Lung (tissue), 12 donors: ENCODE data around the gene TUBB4B. TPM values are rescaled to one million over a fixed set of nuclear protein-coding genes. Genes with fewer than 3 reads are reported as not detected.
"Not testable (repeated sequence)": the region's sequence is repeated elsewhere in the genome, so short reads cannot be mapped to it uniquely, and the experiment has no call there.

Experiments used
- ATAC-seq: fragments of 200-7000 bp; cut with Tn5 transposase; one replicate; pipeline ENCODE4 v1.9.1; 2020; ENCODE audit warnings: moderate number of reproducible peaks; ENCODE audit not compliant: insufficient read depth, low FRiP score
- DNase-seq, 3 donors: peaks; one replicate each; pipeline ENCODE4 v3.0.0-alpha.2; 2013 to 2017
- H3K27ac ChIP-seq, 2 donors: one replicate each; pipeline ENCODE4 v1.5.1; 2013; ENCODE audit warnings: mild to moderate bottlenecking in 2 of 2, moderate library complexity in 2 of 2, control low read depth in 1 of 2, inconsistent platforms in 1 of 2, low read depth in 1 of 2, low read length in 1 of 2
- H3K27me3 ChIP-seq, 3 donors: one replicate each; pipeline ENCODE4 v1.5.1; 2013; ENCODE audit warnings: low read length in 2 of 3; ENCODE audit not compliant: control insufficient read depth in 3 of 3, insufficient read depth in 3 of 3
- H3K36me3 ChIP-seq, 4 donors: one replicate each; pipeline ENCODE4 v1.5.1; 2013; ENCODE audit warnings: low read length in 4 of 4, mild to moderate bottlenecking in 1 of 4, moderate library complexity in 1 of 4; ENCODE audit not compliant: control insufficient read depth in 4 of 4, insufficient read depth in 4 of 4
- H3K4me1 ChIP-seq, 5 donors: one replicate each; pipeline ENCODE4 v1.5.1; 2013; ENCODE audit warnings: low read length in 5 of 5, mild to moderate bottlenecking in 2 of 5, moderate library complexity in 1 of 5; ENCODE audit not compliant: control insufficient read depth in 5 of 5, insufficient read depth in 5 of 5
- H3K4me3 ChIP-seq: one replicate; pipeline ENCODE4 v1.5.1; 2013; ENCODE audit warnings: mild to moderate bottlenecking, control low read depth, moderate library complexity
- H3K9ac ChIP-seq, 2 donors: one replicate each; pipeline ENCODE4 v1.5.1; 2013; ENCODE audit warnings: low read length in 2 of 2, control low read depth in 1 of 2; ENCODE audit not compliant: insufficient read depth in 1 of 2
- H3K9me3 ChIP-seq, 4 donors: one replicate each; pipeline ENCODE4 v1.5.1; 2013; ENCODE audit warnings: low read length in 3 of 4, mild to moderate bottlenecking in 1 of 4, moderate library complexity in 1 of 4; ENCODE audit not compliant: control insufficient read depth in 4 of 4, insufficient read depth in 3 of 4
- WGBS, 2 donors: extraction: QIAGEN DNeasy Blood & Tissue Kit; methylation state at CpG; one replicate each; pipeline ENCODE4 v1.1.7; 2013; 5-methylcytosine and 5-hydroxymethylcytosine counted together
- polyA plus RNA-seq, 2 donors: library from polyadenylated mRNA; stranded (reverse); fragments of 200-250 nt; gene quantifications; one replicate each; pipeline ENCODE4 v1.2.1, GENCODE V29; 2013
- total RNA-seq, 2 donors: library from RNA; depleted of rRNA in 1 of 2; stranded (reverse); fragments of >200 nt in 1 of 2; gene quantifications; one replicate each; pipeline ENCODE4 v1.2.1, GENCODE V29; 2014 to 2021
- TF ChIP-seq, protein P1 (sequence below): IDR thresholded peaks from 2 replicates; pipeline ENCODE4 v1.5.1; 2012; ENCODE audit warnings: mild to moderate bottlenecking; ENCODE audit errors: control extremely low read depth, extremely low read depth
- donor health status: control.
- donor health status: control.
- donor health status: Bipolar disorder and iron deficiency.
- donor health status: healthy.
- donor health status: DM: yes; HTN: yes; CAD: no.

Gene TUBB4B
- total and polyA plus RNA-seq, 4 donors, result 163 to 505 (median 332) TPM

DNA sequence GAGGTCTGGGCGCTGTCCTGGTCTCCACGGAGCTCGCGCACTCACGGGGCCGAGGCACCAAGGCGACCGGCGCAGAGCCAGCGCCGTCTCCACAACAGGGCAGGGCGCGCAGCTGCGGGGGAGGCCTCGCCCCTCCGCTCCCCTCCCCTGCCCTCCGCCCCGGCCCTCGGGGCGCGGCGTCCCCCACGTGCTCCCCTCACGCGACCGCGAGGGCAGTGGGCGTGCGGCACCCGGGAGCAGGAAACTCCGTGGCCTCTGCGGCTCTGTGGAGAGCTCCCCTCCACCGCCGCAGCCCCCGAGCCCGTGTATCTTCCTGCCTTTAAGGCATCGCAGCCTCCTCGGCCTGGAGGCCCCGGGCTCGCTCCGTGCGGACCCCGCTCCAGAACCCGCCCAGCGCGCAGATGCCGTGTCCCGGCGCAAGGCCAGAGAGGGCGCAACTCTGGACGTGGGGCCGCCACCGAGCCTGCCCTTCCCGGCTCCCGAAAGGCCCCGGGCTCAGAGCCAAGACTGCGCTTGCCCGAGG is 708 bp upstream of the TUBB4B start:
- peaks cover 0 to 20% (median 12%) of the 10 kb centered on the region in 4 donors for H3K36me3 ChIP-seq
- H3K4me1 ChIP-seq, result peaks cover 0 to 27% (median 9%) of the 10 kb centered on the region in 5 donors
- DNase-seq, result peak; percentile 87 to 91 (median 88)
- no peaks in the 10 kb centered on the region for H3K27me3 ChIP-seq
- H3K4me3 ChIP-seq, result peak overlapping the region; percentile 47
- ATAC-seq, result peak; percentile 15
- peak overlapping the region; percentile 97 for H3K27ac ChIP-seq
- TF ChIP-seq, protein P1, sequence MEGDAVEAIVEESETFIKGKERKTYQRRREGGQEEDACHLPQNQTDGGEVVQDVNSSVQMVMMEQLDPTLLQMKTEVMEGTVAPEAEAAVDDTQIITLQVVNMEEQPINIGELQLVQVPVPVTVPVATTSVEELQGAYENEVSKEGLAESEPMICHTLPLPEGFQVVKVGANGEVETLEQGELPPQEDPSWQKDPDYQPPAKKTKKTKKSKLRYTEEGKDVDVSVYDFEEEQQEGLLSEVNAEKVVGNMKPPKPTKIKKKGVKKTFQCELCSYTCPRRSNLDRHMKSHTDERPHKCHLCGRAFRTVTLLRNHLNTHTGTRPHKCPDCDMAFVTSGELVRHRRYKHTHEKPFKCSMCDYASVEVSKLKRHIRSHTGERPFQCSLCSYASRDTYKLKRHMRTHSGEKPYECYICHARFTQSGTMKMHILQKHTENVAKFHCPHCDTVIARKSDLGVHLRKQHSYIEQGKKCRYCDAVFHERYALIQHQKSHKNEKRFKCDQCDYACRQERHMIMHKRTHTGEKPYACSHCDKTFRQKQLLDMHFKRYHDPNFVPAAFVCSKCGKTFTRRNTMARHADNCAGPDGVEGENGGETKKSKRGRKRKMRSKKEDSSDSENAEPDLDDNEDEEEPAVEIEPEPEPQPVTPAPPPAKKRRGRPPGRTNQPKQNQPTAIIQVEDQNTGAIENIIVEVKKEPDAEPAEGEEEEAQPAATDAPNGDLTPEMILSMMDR, result no peak
- no peaks in the 10 kb centered on the region for H3K9me3 ChIP-seq
- H3K9ac ChIP-seq, result peak overlapping the region in 1 of 2 donors; percentile 53
- 0 to 1% methylated on average over 41 to 58 of the region's 58 CpGs for WGBS, 2 donors

DNA sequence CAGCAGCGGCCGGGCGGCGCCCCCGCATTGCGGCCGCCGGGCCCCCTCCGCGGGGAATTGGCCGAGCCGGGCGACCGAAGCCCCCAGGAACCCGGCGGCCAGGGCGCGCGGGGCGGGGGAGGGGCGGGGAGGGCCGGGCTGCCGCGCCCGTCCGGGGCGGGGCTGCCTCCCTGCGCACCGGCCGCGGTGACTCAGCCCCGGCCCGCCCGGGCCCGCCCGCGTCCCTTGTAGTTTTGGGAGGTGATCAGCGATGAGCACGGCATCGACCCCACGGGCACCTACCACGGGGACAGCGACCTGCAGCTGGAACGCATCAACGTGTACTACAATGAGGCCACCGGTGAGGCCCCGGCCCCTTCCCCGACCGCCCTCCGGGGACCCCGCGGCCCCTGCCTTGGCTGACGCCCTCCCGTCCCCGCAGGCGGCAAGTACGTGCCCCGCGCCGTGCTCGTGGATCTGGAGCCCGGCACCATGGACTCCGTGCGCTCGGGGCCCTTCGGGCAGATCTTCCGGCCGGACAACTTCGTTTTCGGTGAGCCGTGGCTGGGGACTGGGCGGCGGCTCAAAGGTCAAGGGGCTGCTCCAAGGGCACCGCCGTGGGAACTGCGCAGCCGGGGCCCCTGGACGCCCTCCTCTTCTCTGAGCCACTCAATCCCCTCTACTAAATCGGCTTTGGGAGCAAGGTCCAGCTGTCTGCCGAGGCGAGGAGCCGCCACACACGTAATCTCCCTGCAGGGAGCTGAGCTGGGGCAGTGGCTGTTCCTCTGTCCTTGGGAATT is 592 bp downstream of the TUBB4B start:
- Histone ChIP-seq H3K9me3 (no peaks in the 10 kb centered on the region), H3K4me1 (peaks cover 0 to 18% (median 6%) of the 10 kb centered on the region in 5 donors), H3K9ac (peak overlapping the region in 1 of 2 donors; percentile 49), H3K27ac (peak overlapping the region; percentile 93 to 94), H3K36me3 (peaks cover 0 to 20% (median 12%) of the 10 kb centered on the region in 4 donors), H3K4me3 (peak overlapping the region; percentile 84), H3K27me3 (no peaks in the 10 kb centered on the region)
- ATAC-seq (no peak), DNase-seq (no peak)
- 2 to 5% methylated on average over 50 to 83 of the region's 83 CpGs for WGBS, 2 donors
- TF ChIP-seq, protein P1, result no peak

DNA sequence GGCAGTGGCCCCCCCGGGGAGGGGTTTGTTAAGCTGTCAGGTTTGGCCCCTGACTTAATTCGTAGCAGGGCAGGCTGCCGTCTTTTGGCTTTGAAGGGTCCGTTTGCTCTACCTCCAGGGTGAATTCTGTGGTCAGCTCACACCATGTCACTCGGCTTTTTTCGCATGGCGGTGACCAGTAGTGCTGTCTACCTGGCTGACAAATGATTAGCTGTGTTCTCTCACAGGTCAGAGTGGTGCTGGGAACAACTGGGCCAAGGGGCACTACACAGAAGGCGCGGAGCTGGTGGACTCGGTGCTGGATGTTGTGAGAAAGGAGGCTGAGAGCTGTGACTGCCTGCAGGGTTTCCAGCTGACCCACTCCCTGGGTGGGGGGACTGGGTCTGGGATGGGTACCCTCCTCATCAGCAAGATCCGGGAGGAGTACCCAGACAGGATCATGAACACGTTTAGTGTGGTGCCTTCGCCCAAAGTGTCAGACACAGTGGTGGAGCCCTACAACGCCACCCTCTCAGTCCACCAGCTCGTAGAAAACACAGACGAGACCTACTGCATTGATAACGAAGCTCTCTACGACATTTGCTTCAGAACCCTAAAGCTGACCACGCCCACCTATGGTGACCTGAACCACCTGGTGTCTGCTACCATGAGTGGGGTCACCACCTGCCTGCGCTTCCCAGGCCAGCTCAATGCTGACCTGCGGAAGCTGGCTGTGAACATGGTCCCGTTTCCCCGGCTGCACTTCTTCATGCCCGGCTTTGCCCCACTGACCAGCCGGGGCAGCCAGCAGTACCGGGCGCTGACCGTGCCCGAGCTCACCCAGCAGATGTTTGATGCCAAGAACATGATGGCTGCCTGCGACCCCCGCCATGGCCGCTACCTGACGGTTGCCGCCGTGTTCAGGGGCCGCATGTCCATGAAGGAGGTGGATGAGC is 1.4 kb downstream of the TUBB4B start:
- Histone ChIP-seq H3K27me3 (no peaks in the 10 kb centered on the region), H3K4me3 (peak overlapping the region; percentile 84), H3K9me3 (no peaks in the 10 kb centered on the region), H3K27ac (peak overlapping the region; percentile 78 to 90), H3K36me3 (peaks cover 0 to 20% (median 12%) of the 10 kb centered on the region in 4 donors), H3K4me1 (peaks cover 0 to 18% (median 5%) of the 10 kb centered on the region in 5 donors), H3K9ac (peak overlapping the region in 1 of 2 donors; percentile 49)
- TF ChIP-seq, protein P1, result no peak
- no peak for ATAC-seq
- WGBS, 2 donors, result 79 to 86% methylated on average over 36 of the region's 36 CpGs
- DNase-seq, result no peak

DNA sequence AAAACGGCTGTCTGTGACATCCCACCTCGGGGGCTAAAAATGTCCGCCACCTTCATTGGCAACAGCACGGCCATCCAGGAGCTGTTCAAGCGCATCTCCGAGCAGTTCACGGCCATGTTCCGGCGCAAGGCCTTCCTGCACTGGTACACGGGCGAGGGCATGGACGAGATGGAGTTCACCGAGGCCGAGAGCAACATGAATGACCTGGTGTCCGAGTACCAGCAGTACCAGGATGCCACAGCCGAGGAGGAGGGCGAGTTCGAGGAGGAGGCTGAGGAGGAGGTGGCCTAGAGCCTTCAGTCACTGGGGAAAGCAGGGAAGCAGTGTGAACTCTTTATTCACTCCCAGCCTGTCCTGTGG is 2.2 kb downstream of the TUBB4B start:
- not testable (repeated sequence) for H3K27me3 ChIP-seq, ATAC-seq, H3K4me3 ChIP-seq, H3K9me3 ChIP-seq, H3K9ac ChIP-seq, H3K27ac ChIP-seq, DNase-seq
- Histone ChIP-seq H3K36me3 (peaks cover 0 to 20% (median 12%) of the 10 kb centered on the region in 4 donors), H3K4me1 (peaks cover 0 to 23% (median 8%) of the 10 kb centered on the region in 5 donors)
- 90 to 97% methylated on average over 18 of the region's 18 CpGs for WGBS, 2 donors
